GM12878 (cell line): Measurements from ENCODE around the gene CAMK4. TPM values are rescaled to one million over a fixed set of nuclear protein-coding genes. Genes with fewer than 3 reads are reported as not detected.
A peak's percentile ranks its signal among the peaks of the same experiment; 100 is the strongest.

Source experiments
- ATAC-seq: fragments of 200-7000 bp; cut with Tn5 transposase; 3 replicates; pipeline ENCODE4 v1.9.1; 2020; ENCODE audit warnings: mild to moderate bottlenecking, moderate library complexity
- BruUV-seq: library from RNA; stranded (reverse); fragments of 400-500 nt; replicated peaks from 2 replicates; lab custom pipeline; 2021; lab: Mats Ljungman, UMichigan
- CTCF ChIA-PET: fragments of 300-600 bp; sonication (Branson Sonifier 250); formaldehyde crosslinking; extraction: SDS; loops from one replicate; lab custom pipeline; 2021; ENCODE audit warnings: inconsistent platforms; lab: Yijun Ruan, JAX
- POLR2A ChIA-PET: fragments of 350-600 bp; formaldehyde crosslinking; extraction: SDS; loops from one replicate; lab custom pipeline; 2021; ENCODE audit warnings: inconsistent platforms; lab: Charles Lee
- RAD21 ChIA-PET: fragments of 300-600 bp; sonication (Branson Sonifier 250); formaldehyde crosslinking; loops from one replicate; lab custom pipeline; 2023; ENCODE audit warnings: antibody characterized with exemption; ENCODE audit not compliant: unreplicated experiment; lab: Charles Lee
- SMC1A ChIA-PET: fragments of 300-600 bp; sonication (Branson Sonifier 250); formaldehyde crosslinking; loops from one replicate; lab custom pipeline; 2023; ENCODE audit not compliant: unreplicated experiment, uncharacterized antibody; lab: Charles Lee
- DNase-seq: peaks from one replicate; pipeline ENCODE4 v3.0.0-alpha.2; 2011; ENCODE audit warnings: low read depth, low spot score
- FAIRE-seq: peaks from 3 replicates; lab custom pipeline; 2011; peaks lifted over from hg19 to GRCh38; lab: Jason Lieb, UNC
- H2AFZ ChIP-seq: 2 replicates; pipeline ENCODE4 v1.6.0; 2011; ENCODE audit warnings: low read depth, low read length, control low read depth; ENCODE audit not compliant: control insufficient read depth
- H3K27ac ChIP-seq: 2 replicates; pipeline ENCODE4 v1.5.1; 2011; ENCODE audit warnings: control low read depth; ENCODE audit not compliant: control insufficient read depth, insufficient read depth
- H3K27me3 ChIP-seq, 2 experiments: replicated peaks in 1 of 2; 2 replicates each; pipeline versions ENCODE4 v1.6.0 to v1.6.1; 2011; ENCODE audit warnings: low read length in 1 of 2; ENCODE audit not compliant: control insufficient read depth in 2 of 2, insufficient read depth in 2 of 2
- H3K36me3 ChIP-seq, 2 experiments: 2 replicates each; pipeline ENCODE4 v1.5.1; 2011; ENCODE audit warnings: low read length in 1 of 2; ENCODE audit not compliant: control insufficient read depth in 2 of 2, insufficient read depth in 2 of 2
- H3K4me1 ChIP-seq: 2 replicates; pipeline ENCODE4 v1.6.1; 2011; ENCODE audit warnings: mild to moderate bottlenecking, low read length, moderate library complexity, mixed read lengths; ENCODE audit not compliant: control insufficient read depth, insufficient read depth
- H3K4me2 ChIP-seq: 2 replicates; pipeline ENCODE4 v1.6.0; 2011; ENCODE audit warnings: control low read depth; ENCODE audit not compliant: control insufficient read depth, insufficient read depth
- H3K4me3 ChIP-seq: fragments of 200-600 bp; sonication (generic); 2 replicates; pipeline ENCODE4 v1.5.1; 2016
- H3K79me2 ChIP-seq: 2 replicates; pipeline ENCODE4 v1.6.0; 2011; ENCODE audit warnings: low read length; ENCODE audit not compliant: control insufficient read depth, insufficient read depth
- H3K9ac ChIP-seq: 2 replicates; pipeline ENCODE4 v1.8.0; 2011; ENCODE audit warnings: low read length, control low read depth, mixed read lengths; ENCODE audit not compliant: control insufficient read depth, insufficient read depth
- H3K9me3 ChIP-seq: replicated peaks from 3 replicates; pipeline ENCODE4 v1.5.1; 2011; ENCODE audit warnings: mild to moderate bottlenecking, low read length; ENCODE audit not compliant: control insufficient read depth, insufficient read depth
- H4K20me1 ChIP-seq: 2 replicates; pipeline ENCODE4 v1.6.0; 2011; ENCODE audit not compliant: control insufficient read depth, insufficient read depth
- BACH1 ChIP-seq: fragments of 450-650 bp; IDR thresholded peaks from 2 replicates; pipeline ENCODE4 v1.6.1; 2017; ENCODE audit warnings: mild to moderate bottlenecking, borderline replicate concordance
- BCL11A ChIP-seq: IDR thresholded peaks from 2 replicates; pipeline ENCODE4 v1.6.1; 2011; ENCODE audit warnings: low read depth, low read length
- CHD4 ChIP-seq: fragments of 200-600 bp; sonication (generic); IDR thresholded peaks from 2 replicates; pipeline ENCODE4 v1.6.1; 2016; ENCODE audit warnings: mild to moderate bottlenecking
- EGR1 ChIP-seq, 2 experiments: IDR thresholded peaks; 1 replicate in 1 of 2; 2 replicates in 1 of 2; pipeline ENCODE4 v1.6.1; 2011 to 2012; ENCODE audit warnings: low read depth in 2 of 2, low read length in 2 of 2, borderline replicate concordance in 1 of 2, mild to moderate bottlenecking in 1 of 2, moderate library complexity in 1 of 2
- GABPA ChIP-seq: IDR thresholded peaks from 2 replicates; pipeline ENCODE4 v1.6.1; 2014; ENCODE audit warnings: antibody characterized with exemption, low read depth, mild to moderate bottlenecking, inconsistent platforms
- HCFC1 ChIP-seq: fragments of 150-350 bp; IDR thresholded peaks from 2 replicates; pipeline ENCODE4 v1.6.1; 2014; ENCODE audit warnings: low read length
- IKZF1 ChIP-seq: fragments of 450-650 bp; conservative IDR thresholded peaks from 2 replicates; pipeline ENCODE4 v1.6.1; 2017; ENCODE audit warnings: antibody characterized with exemption, mild to moderate bottlenecking
- IKZF2 ChIP-seq, 2 experiments: fragments of 450-650 bp; IDR thresholded peaks; 2 replicates each; pipeline ENCODE4 v1.6.1; 2017; ENCODE audit warnings: mild to moderate bottlenecking in 2 of 2, moderate library complexity in 2 of 2
- SMC3 ChIP-seq: IDR thresholded peaks from 2 replicates; pipeline ENCODE4 v1.6.1; 2011; ENCODE audit warnings: low read length, improper control_type of control experiment, borderline replicate concordance
- SREBF1 ChIP-seq: IDR thresholded peaks from 2 replicates; pipeline ENCODE4 v1.6.1; 2012; ENCODE audit warnings: mild to moderate bottlenecking, low read length
- SUZ12 ChIP-seq: fragments of 200-600 bp; sonication (generic); IDR thresholded peaks from one replicate; pipeline ENCODE4 v1.6.1; 2018; ENCODE audit warnings: antibody characterized with exemption, mild to moderate bottlenecking; ENCODE audit not compliant: unreplicated experiment
- WGBS: methylation state at CpG from one replicate; pipeline ENCODE4 v1.1.6; 2016; ENCODE audit warnings: low lambda C conversion rate; ENCODE audit not compliant: insufficient replicate concordance, insufficient coverage; ENCODE audit errors: missing lambda C conversion rate; 5-methylcytosine and 5-hydroxymethylcytosine counted together
- in situ Hi-C: fragments of 300-500 bp; cut with MboI; formaldehyde crosslinking; loops from 9 replicates; pipeline ENCODE4 v1.14.3; 2018; ENCODE audit warnings: mixed read lengths
- intact Hi-C: fragments of 100-400 bp; cut with micrococcal nuclease; formaldehyde crosslinking; loops from one replicate; pipeline ENCODE4 v1.14.2; 2022; ENCODE audit not compliant: unreplicated experiment
- polyA plus RNA-seq, 11 experiments: library from polyadenylated mRNA; depleted of rRNA in 4 of 11; unstranded in 6 of 11; stranded (reverse) in 5 of 11; fragments of >200 nt; fragmentation: Nextera tagmentation in 4 of 11; fragmentation: Illumina TruSeq in 1 of 11; extraction: Ambion mirVana in 4 of 11; extraction: Trizol in 1 of 11; gene quantifications; 1 replicate in 1 of 11; 2 replicates in 10 of 11; pipeline versions ENCODE4 v1.2.1 to v1.2.3, GENCODE V29; 2011 to 2016; ENCODE audit warnings: inconsistent platforms in 2 of 11, missing spikeins in 2 of 11, low read depth in 1 of 11
- total RNA-seq, 4 experiments: library from RNA; depleted of rRNA in 3 of 4; stranded (reverse); fragments of >200 nt in 3 of 4; fragmentation: Illumina TruSeq in 1 of 4; extraction: Trizol in 1 of 4; gene quantifications; 2 replicates each; pipeline versions ENCODE4 v1.2.1 to v1.2.3, GENCODE V29; 2013 to 2021
- TF ChIP-seq, protein P1 (sequence below): IDR thresholded peaks from 2 replicates; pipeline ENCODE4 v1.6.1; 2011; ENCODE audit warnings: low read depth, mild to moderate bottlenecking, low read length, moderate library complexity, borderline replicate concordance; ENCODE audit errors: extremely low read depth
- TF ChIP-seq, protein P2 (sequence below): fragments of 150-350 bp; IDR thresholded peaks from 2 replicates; pipeline ENCODE4 v1.6.1; 2016; ENCODE audit warnings: low read depth, low read length

Gene CAMK4
- total and polyA plus RNA-seq, 10 of the 15 experiments (the other 5 are each of a cell fraction or from before 2014, with no cell fraction given), result 13.3 to 51.9 (median 35.3) TPM

DNA sequence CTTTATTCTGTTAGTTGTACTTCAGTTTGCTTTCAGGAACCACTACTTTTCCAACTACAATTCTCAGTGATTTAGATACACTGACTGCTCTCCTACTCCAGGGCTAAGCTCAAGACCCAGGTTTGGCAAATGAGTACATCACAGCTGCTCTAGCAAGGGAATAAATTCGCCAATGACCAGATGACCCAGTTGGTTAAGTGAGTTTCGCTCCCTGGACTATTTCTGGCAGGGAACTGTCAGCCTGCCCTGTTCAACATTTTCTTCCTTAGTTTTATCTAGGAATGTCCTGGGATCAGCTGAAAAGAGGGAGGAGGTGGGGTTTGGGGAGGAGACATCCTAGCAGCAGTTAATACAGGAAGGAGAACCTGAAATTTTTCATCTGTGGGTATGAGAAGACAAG, 294.6 kb downstream of the CAMK4 start:
- H3K4me3 ChIP-seq, result no peak overlapping the region
- H3K4me2 ChIP-seq, result no peak overlapping the region
- no peaks in the 10 kb centered on the region for H3K27me3 ChIP-seq
- H3K36me3 ChIP-seq, result no peaks in the 10 kb centered on the region
- WGBS, result 86% methylated on average over 2 of the region's 2 CpGs
- DNase-seq (no peak), FAIRE-seq (no peak), ATAC-seq (no peak)
- ChIA-PET RAD21 (no interaction called here), SMC1A (interaction anchor here (0.5 to 1.7 kb wide), 3 partner anchors 9 to 289 kb away, joined by 3 to 6 read pairs (median 3); no protein-coding TSS in a partner anchor), POLR2A (interaction anchor here (0.6 to 2.2 kb wide), 4 partner anchors 10 to 25 kb away, joined by 3 to 8 read pairs (median 5); no protein-coding TSS in a partner anchor), CTCF (interaction anchor here (1.1 to 7.7 kb wide), 5 partner anchors 9 to 657 kb away, joined by 3 to 80 read pairs (median 3); no protein-coding TSS in a partner anchor)
- intact Hi-C loops (loop anchor here (10.0 kb wide), 1 partner anchor 1006 kb away; no protein-coding TSS in a partner anchor), in situ Hi-C loops (loop anchor here (25.0 kb wide), 2 partner anchors 781 to 1444 kb away; partner anchors contain the start of genes SLC25A46 and TMEM232)
- no peaks in the 10 kb centered on the region; the same call in 2 of the 3 replicates for H3K9me3 ChIP-seq
- TF ChIP-seq BCL11A, result no peak
- TF ChIP-seq HCFC1, result no peak
- TF ChIP-seq EGR1 (IDR thresholded peaks at IDR 0.05; ENCODE audit: borderline replicate concordance in 1 of 2, low read depth in 2 of 2, low read length in 2 of 2), result no peak
- no peak for TF ChIP-seq SREBF1
- TF ChIP-seq, protein P1, sequence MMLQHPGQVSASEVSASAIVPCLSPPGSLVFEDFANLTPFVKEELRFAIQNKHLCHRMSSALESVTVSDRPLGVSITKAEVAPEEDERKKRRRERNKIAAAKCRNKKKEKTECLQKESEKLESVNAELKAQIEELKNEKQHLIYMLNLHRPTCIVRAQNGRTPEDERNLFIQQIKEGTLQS, result no peak
- BruUV-seq, result no TSS peak
- H3K9ac ChIP-seq, result no peak overlapping the region
- peaks cover 19% of the 10 kb centered on the region for H3K4me1 ChIP-seq
- H2AFZ ChIP-seq, result no peak overlapping the region
- H3K27ac ChIP-seq, result peak overlapping the region; percentile 54
- no peaks in the 10 kb centered on the region for H3K79me2 ChIP-seq
- no peaks in the 10 kb centered on the region for H4K20me1 ChIP-seq

DNA sequence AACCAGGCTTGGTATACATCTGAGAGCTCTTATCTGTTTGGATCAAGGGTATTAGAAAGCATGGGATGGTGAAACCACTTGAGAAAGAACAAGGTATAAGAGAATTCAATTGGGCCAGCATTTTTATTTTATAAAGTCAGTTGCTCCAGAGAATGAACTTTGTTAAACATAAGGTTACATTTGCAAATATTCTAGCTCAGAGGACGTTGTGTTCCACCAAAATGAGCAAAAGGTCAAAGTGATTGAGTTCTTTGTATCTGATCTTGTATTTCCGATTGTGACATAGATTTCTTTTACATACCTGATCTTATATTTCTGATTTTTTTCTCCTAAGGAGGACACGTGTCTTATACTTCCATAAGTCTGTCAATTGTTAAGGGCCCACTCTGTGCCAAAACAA, 296.7 kb downstream of the CAMK4 start:
- FAIRE-seq, result no peak
- no peak for TF ChIP-seq IKZF1
- no peak for TF ChIP-seq IKZF2 (IDR thresholded peaks at IDR 0.05)
- no peak for TF ChIP-seq SMC3
- TF ChIP-seq GABPA, result no peak
- no peak for TF ChIP-seq SUZ12
- no peak for TF ChIP-seq CHD4
- TF ChIP-seq, protein P2, sequence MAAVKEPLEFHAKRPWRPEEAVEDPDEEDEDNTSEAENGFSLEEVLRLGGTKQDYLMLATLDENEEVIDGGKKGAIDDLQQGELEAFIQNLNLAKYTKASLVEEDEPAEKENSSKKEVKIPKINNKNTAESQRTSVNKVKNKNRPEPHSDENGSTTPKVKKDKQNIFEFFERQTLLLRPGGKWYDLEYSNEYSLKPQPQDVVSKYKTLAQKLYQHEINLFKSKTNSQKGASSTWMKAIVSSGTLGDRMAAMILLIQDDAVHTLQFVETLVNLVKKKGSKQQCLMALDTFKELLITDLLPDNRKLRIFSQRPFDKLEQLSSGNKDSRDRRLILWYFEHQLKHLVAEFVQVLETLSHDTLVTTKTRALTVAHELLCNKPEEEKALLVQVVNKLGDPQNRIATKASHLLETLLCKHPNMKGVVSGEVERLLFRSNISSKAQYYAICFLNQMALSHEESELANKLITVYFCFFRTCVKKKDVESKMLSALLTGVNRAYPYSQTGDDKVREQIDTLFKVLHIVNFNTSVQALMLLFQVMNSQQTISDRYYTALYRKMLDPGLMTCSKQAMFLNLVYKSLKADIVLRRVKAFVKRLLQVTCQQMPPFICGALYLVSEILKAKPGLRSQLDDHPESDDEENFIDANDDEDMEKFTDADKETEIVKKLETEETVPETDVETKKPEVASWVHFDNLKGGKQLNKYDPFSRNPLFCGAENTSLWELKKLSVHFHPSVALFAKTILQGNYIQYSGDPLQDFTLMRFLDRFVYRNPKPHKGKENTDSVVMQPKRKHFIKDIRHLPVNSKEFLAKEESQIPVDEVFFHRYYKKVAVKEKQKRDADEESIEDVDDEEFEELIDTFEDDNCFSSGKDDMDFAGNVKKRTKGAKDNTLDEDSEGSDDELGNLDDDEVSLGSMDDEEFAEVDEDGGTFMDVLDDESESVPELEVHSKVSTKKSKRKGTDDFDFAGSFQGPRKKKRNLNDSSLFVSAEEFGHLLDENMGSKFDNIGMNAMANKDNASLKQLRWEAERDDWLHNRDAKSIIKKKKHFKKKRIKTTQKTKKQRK, result no peak
- no peak for TF ChIP-seq BACH1

More for the DNA sequence above, 296.7 kb downstream of the CAMK4 start:
- no peaks in the 10 kb centered on the region for H3K79me2 ChIP-seq
- no peaks in the 10 kb centered on the region for H3K36me3 ChIP-seq
- no peak overlapping the region for H3K27ac ChIP-seq
- H3K4me1 ChIP-seq, result peaks cover 19% of the 10 kb centered on the region
- no peaks in the 10 kb centered on the region for H4K20me1 ChIP-seq
- intact Hi-C loops (no loop called here), in situ Hi-C loops (loop anchor here (25.0 kb wide), 2 partner anchors 784 to 1441 kb away; partner anchors contain the start of genes SLC25A46 and TMEM232)
- no peak overlapping the region for H2AFZ ChIP-seq
- DNase-seq, result no peak
- no TSS peak for BruUV-seq
- SMC1A ChIA-PET, result interaction anchor here (0.9 to 1.3 kb wide), 5 partner anchors 9 to 33 kb away, joined by 3 read pairs; no protein-coding TSS in a partner anchor
- ATAC-seq, result no peak
- no peak overlapping the region for H3K4me2 ChIP-seq
- H3K4me3 ChIP-seq, result no peak overlapping the region
- POLR2A ChIA-PET, result interaction anchor here (1.2 kb wide), 1 partner anchor 12 kb away, joined by 3 read pairs; no protein-coding TSS in a partner anchor
- CTCF ChIA-PET, result interaction anchor here (0.8 to 7.7 kb wide), 4 partner anchors 11 to 640 kb away, joined by 3 to 80 read pairs (median 3); no protein-coding TSS in a partner anchor
- H3K27me3 ChIP-seq, result no peaks in the 10 kb centered on the region
- 64% methylated on average over 3 of the region's 3 CpGs for WGBS
- H3K9ac ChIP-seq, result no peak overlapping the region
- RAD21 ChIA-PET, result interaction anchor here (0.7 to 0.9 kb wide), 2 partner anchors 10 to 30 kb away, joined by 3 read pairs; no protein-coding TSS in a partner anchor
- H3K9me3 ChIP-seq, result no peaks in the 10 kb centered on the region; the same call in 2 of the 3 replicates
